Muscle layer of colon (tissue), 2 donors: ENCODE results near the gene USP15.

Experiments used
- H3K27ac ChIP-seq: one replicate; pipeline ENCODE4 v1.7.0; 2013; ENCODE audit warnings: low read depth, mild to moderate bottlenecking, low read length, moderate library complexity
- H3K27me3 ChIP-seq, 2 donors: one replicate each; pipeline ENCODE4 v1.7.0; 2013; ENCODE audit warnings: low read length in 2 of 2, mild to moderate bottlenecking in 2 of 2; ENCODE audit not compliant: insufficient read depth in 2 of 2, control insufficient read depth in 1 of 2
- H3K36me3 ChIP-seq: one replicate; pipeline ENCODE4 v1.7.0; 2013; ENCODE audit warnings: mild to moderate bottlenecking, low read length; ENCODE audit not compliant: insufficient read depth
- H3K4me1 ChIP-seq: one replicate; pipeline ENCODE4 v1.7.0; 2013; ENCODE audit warnings: mild to moderate bottlenecking, low read length; ENCODE audit not compliant: insufficient read depth
- H3K4me3 ChIP-seq, 2 donors: one replicate each; pipeline ENCODE4 v1.7.0; 2013; ENCODE audit warnings: low read length in 2 of 2, low read depth in 1 of 2, mild to moderate bottlenecking in 1 of 2, moderate library complexity in 1 of 2
- H3K9ac ChIP-seq: one replicate; pipeline ENCODE4 v1.7.0; 2013; ENCODE audit warnings: low read length
- H3K9me3 ChIP-seq: one replicate; pipeline ENCODE4 v1.7.0; 2013; ENCODE audit warnings: mild to moderate bottlenecking, low read length
- donor health status: abdominal sarcoma.
- donor health status: Adenocarcinoma of cecum.

USP15 gene

GRCh38 chr12:62233805-62234204 is 26.4 kb upstream of the USP15 start:
- no peak overlapping the region for H3K27ac ChIP-seq
- no peaks in the 10 kb centered on the region for H3K36me3 ChIP-seq
- H3K4me3 ChIP-seq: no peak overlapping the region
- no peak overlapping the region for H3K9ac ChIP-seq
- no peaks in the 10 kb centered on the region for H3K4me1 ChIP-seq
- no peaks in the 10 kb centered on the region for H3K27me3 ChIP-seq
- no peaks in the 10 kb centered on the region for H3K9me3 ChIP-seq

- Histone ChIP-seq H3K4me1 (no peaks in the 10 kb centered on the region), H3K27ac (no peak overlapping the region), H3K9me3 (no peaks in the 10 kb centered on the region), H3K27me3 (no peaks in the 10 kb centered on the region), H3K36me3 (no peaks in the 10 kb centered on the region), H3K4me3 (no peak overlapping the region), H3K9ac (no peak overlapping the region)
Observed at GRCh38 chr12:62239571-62239970, 20.6 kb upstream of the USP15 start.

GRCh38 chr12:62247281-62248045 is 12.7 kb upstream of the USP15 start:
- Histone ChIP-seq H3K4me3 (no peak overlapping the region), H3K36me3 (no peaks in the 10 kb centered on the region), H3K27me3 (no peaks in the 10 kb centered on the region), H3K9me3 (no peaks in the 10 kb centered on the region), H3K4me1 (no peaks in the 10 kb centered on the region), H3K9ac (no peak overlapping the region), H3K27ac (no peak overlapping the region)

GRCh38 chr12:62248873-62249272 is 11.3 kb upstream of the USP15 start:
- Histone ChIP-seq H3K36me3 (no peaks in the 10 kb centered on the region), H3K27ac (no peak overlapping the region), H3K4me1 (no peaks in the 10 kb centered on the region), H3K27me3 (no peaks in the 10 kb centered on the region), H3K4me3 (no peak overlapping the region), H3K9me3 (no peaks in the 10 kb centered on the region), H3K9ac (no peak overlapping the region)

GRCh38 chr12:62249419-62249818 is 10.8 kb upstream of the USP15 start:
- no peaks in the 10 kb centered on the region for H3K27me3 ChIP-seq
- H3K9me3 ChIP-seq: no peaks in the 10 kb centered on the region
- no peaks in the 10 kb centered on the region for H3K4me1 ChIP-seq
- H3K27ac ChIP-seq: no peak overlapping the region
- H3K4me3 ChIP-seq: no peak overlapping the region
- H3K36me3 ChIP-seq: no peaks in the 10 kb centered on the region
- no peak overlapping the region for H3K9ac ChIP-seq

- Histone ChIP-seq H3K36me3 (no peaks in the 10 kb centered on the region), H3K4me1 (no peaks in the 10 kb centered on the region), H3K9ac (no peak overlapping the region), H3K27me3 (no peaks in the 10 kb centered on the region), H3K27ac (no peak overlapping the region), H3K4me3 (no peak overlapping the region), H3K9me3 (no peaks in the 10 kb centered on the region)
Observed at GRCh38 chr12:62250671-62251608, 9.3 kb upstream of the USP15 start.

GRCh38 chr12:62251609-62251958 is 8.6 kb upstream of the USP15 start:
- Histone ChIP-seq H3K9ac (no peak overlapping the region), H3K4me1 (no peaks in the 10 kb centered on the region), H3K4me3 (no peak overlapping the region), H3K27ac (no peak overlapping the region), H3K36me3 (no peaks in the 10 kb centered on the region), H3K27me3 (no peaks in the 10 kb centered on the region), H3K9me3 (no peaks in the 10 kb centered on the region)

- Histone ChIP-seq H3K4me3 (no peak overlapping the region), H3K9me3 (no peaks in the 10 kb centered on the region), H3K27me3 (no peaks in the 10 kb centered on the region), H3K36me3 (no peaks in the 10 kb centered on the region), H3K27ac (no peak overlapping the region), H3K4me1 (no peaks in the 10 kb centered on the region), H3K9ac (no peak overlapping the region)
Observed at GRCh38 chr12:62252576-62252975, 7.6 kb upstream of the USP15 start.

- Histone ChIP-seq H3K4me1 (peaks cover 8% of the 10 kb centered on the region), H3K9me3 (no peaks in the 10 kb centered on the region), H3K36me3 (no peaks in the 10 kb centered on the region), H3K4me3 (no peak overlapping the region), H3K27me3 (no peaks in the 10 kb centered on the region), H3K27ac (no peak overlapping the region), H3K9ac (no peak overlapping the region)
Observed at GRCh38 chr12:62254967-62255366, 5.2 kb upstream of the USP15 start.

- H3K4me1 ChIP-seq: peaks cover 15% of the 10 kb centered on the region
- H3K4me3 ChIP-seq: no peak overlapping the region
- H3K9ac ChIP-seq: no peak overlapping the region
- H3K27me3 ChIP-seq: no peaks in the 10 kb centered on the region
- no peaks in the 10 kb centered on the region for H3K36me3 ChIP-seq
- H3K27ac ChIP-seq: no peak overlapping the region
- H3K9me3 ChIP-seq: no peaks in the 10 kb centered on the region
Observed at GRCh38 chr12:62256408-62257096, 3.7 kb upstream of the USP15 start.

- H3K9ac ChIP-seq: no peak overlapping the region
- no peak overlapping the region for H3K4me3 ChIP-seq
- no peaks in the 10 kb centered on the region for H3K36me3 ChIP-seq
- H3K27me3 ChIP-seq: no peaks in the 10 kb centered on the region
- no peaks in the 10 kb centered on the region for H3K9me3 ChIP-seq
- peaks cover 29% of the 10 kb centered on the region for H3K4me1 ChIP-seq
- no peak overlapping the region for H3K27ac ChIP-seq
Observed at GRCh38 chr12:62258231-62258630, 2.0 kb upstream of the USP15 start.
